H9 (cell line): ENCODE results near the gene C5orf15. TPM values are rescaled to one million over a fixed set of nuclear protein-coding genes. Genes with fewer than 3 reads are reported as not detected.

ENCODE experiments used
- DNase-seq: peaks from one replicate; pipeline ENCODE4 v3.0.0-alpha.2; 2017
- H2AFZ ChIP-seq: one replicate; pipeline ENCODE4 v1.6.1; 2013; ENCODE audit warnings: mild to moderate bottlenecking, low read length, control low read depth, moderate library complexity
- H2AK5ac ChIP-seq: 2 replicates; pipeline ENCODE4 v1.6.1; 2013; ENCODE audit warnings: low read length, control low read depth, mixed read lengths; ENCODE audit not compliant: insufficient read length
- H2BK120ac ChIP-seq: one replicate; pipeline ENCODE4 v1.6.1; 2013; ENCODE audit warnings: low read depth, mild to moderate bottlenecking, low read length, control low read depth, inconsistent platforms; ENCODE audit not compliant: poor library complexity, severe bottlenecking
- H2BK12ac ChIP-seq: 2 replicates; pipeline ENCODE4 v1.6.1; 2013; ENCODE audit warnings: low read length, control low read depth, mixed read lengths, low read depth; ENCODE audit not compliant: insufficient read length
- H2BK15ac ChIP-seq: 2 replicates; pipeline ENCODE4 v1.6.1; 2013; ENCODE audit warnings: low read depth, low read length, control low read depth
- H2BK20ac ChIP-seq: one replicate; pipeline ENCODE4 v1.6.1; 2013; ENCODE audit warnings: low read depth, mild to moderate bottlenecking, low read length, control low read depth, inconsistent platforms; ENCODE audit not compliant: poor library complexity, severe bottlenecking
- H2BK5ac ChIP-seq: 2 replicates; pipeline ENCODE4 v1.6.1; 2013; ENCODE audit warnings: low read length, control low read depth, mixed read lengths; ENCODE audit not compliant: insufficient read length
- H3K14ac ChIP-seq: 2 replicates; pipeline ENCODE4 v1.6.1; 2013; ENCODE audit warnings: low read length, control low read depth; ENCODE audit not compliant: insufficient read depth
- H3K18ac ChIP-seq: 2 replicates; pipeline ENCODE4 v1.6.1; 2013; ENCODE audit warnings: low read depth, mild to moderate bottlenecking, mixed read lengths, low read length, control low read depth; ENCODE audit not compliant: insufficient read length
- H3K23ac ChIP-seq: 2 replicates; pipeline ENCODE4 v1.6.1; 2013; ENCODE audit warnings: low read length, control low read depth, mixed read lengths, low read depth; ENCODE audit not compliant: insufficient read length
- H3K23me2 ChIP-seq: 2 replicates; pipeline ENCODE4 v1.6.1; 2013; ENCODE audit warnings: low read depth, mild to moderate bottlenecking, mixed read lengths, low read length, control low read depth; ENCODE audit not compliant: insufficient read length, poor library complexity, severe bottlenecking
- H3K27ac ChIP-seq: 2 replicates; pipeline ENCODE4 v1.5.1; 2013; ENCODE audit warnings: low read length, control low read depth, mixed read lengths, low read depth; ENCODE audit not compliant: insufficient read length
- H3K27me3 ChIP-seq: 2 replicates; pipeline ENCODE4 v1.6.1; 2013; ENCODE audit warnings: low read length, control low read depth, inconsistent platforms; ENCODE audit not compliant: insufficient read depth
- H3K4ac ChIP-seq: 2 replicates; pipeline ENCODE4 v1.6.1; 2013; ENCODE audit warnings: low read depth, mild to moderate bottlenecking, control low read depth, inconsistent platforms, low read length, moderate library complexity
- H3K4me1 ChIP-seq: 2 replicates; pipeline ENCODE4 v1.6.1; 2013; ENCODE audit warnings: low read length, control low read depth, inconsistent platforms; ENCODE audit not compliant: insufficient read depth
- H3K4me2 ChIP-seq: 2 replicates; pipeline ENCODE4 v1.6.1; 2013; ENCODE audit warnings: low read length, control low read depth, mixed read lengths; ENCODE audit not compliant: insufficient read length, insufficient read depth
- H3K56ac ChIP-seq: 2 replicates; pipeline ENCODE4 v1.6.1; 2013; ENCODE audit warnings: low read depth, mild to moderate bottlenecking, mixed read lengths, low read length, control low read depth; ENCODE audit not compliant: insufficient read length
- H3K79me1 ChIP-seq: 2 replicates; pipeline ENCODE4 v1.6.1; 2013; ENCODE audit warnings: low read depth, mild to moderate bottlenecking, moderate library complexity, low read length, control low read depth, inconsistent platforms; ENCODE audit not compliant: insufficient read depth, poor library complexity, severe bottlenecking
- H3K79me2 ChIP-seq: 2 replicates; pipeline ENCODE4 v1.6.1; 2013; ENCODE audit warnings: low read length, control low read depth, inconsistent platforms; ENCODE audit not compliant: insufficient read depth
- H3K9ac ChIP-seq: 2 replicates; pipeline ENCODE4 v1.6.1; 2013; ENCODE audit warnings: low read length, control low read depth, mixed read lengths; ENCODE audit not compliant: insufficient read length; ENCODE audit errors: extremely low read depth
- H3K9me3 ChIP-seq: one replicate; pipeline ENCODE4 v1.6.1; 2013; ENCODE audit warnings: low read depth, low read length, inconsistent platforms; ENCODE audit not compliant: control insufficient read depth
- H3T11ph ChIP-seq: one replicate; pipeline ENCODE4 v1.6.1; 2013; ENCODE audit warnings: mild to moderate bottlenecking, low read length, control low read depth, inconsistent platforms
- H4K20me1 ChIP-seq: one replicate; pipeline ENCODE4 v1.6.1; 2013; ENCODE audit not compliant: control insufficient read depth, insufficient read length, insufficient read depth
- H4K5ac ChIP-seq: 2 replicates; pipeline ENCODE4 v1.6.1; 2013; ENCODE audit warnings: low read depth, mild to moderate bottlenecking, mixed read lengths, low read length, control low read depth; ENCODE audit not compliant: insufficient read length
- H4K8ac ChIP-seq: replicated peaks from 2 replicates; pipeline ENCODE4 v1.6.1; 2013; ENCODE audit warnings: low read length, control low read depth, mixed read lengths, low read depth; ENCODE audit not compliant: insufficient read length
- H4K91ac ChIP-seq: 2 replicates; pipeline ENCODE4 v1.6.1; 2013; ENCODE audit warnings: low read depth, mild to moderate bottlenecking, moderate library complexity, mixed read lengths, low read length, control low read depth; ENCODE audit not compliant: insufficient read length
- H3K27ac Mint-ChIP-seq, 3 experiments: 2 replicates in 2 of 3; 3 replicates in 1 of 3; pipeline ENCODE4 v1.8.0; 2020 to 2021; ENCODE audit warnings: mixed read lengths in 3 of 3, mild to moderate bottlenecking in 1 of 3, moderate library complexity in 1 of 3
- H3K27me3 Mint-ChIP-seq: 2 replicates; pipeline ENCODE4 v1.8.0; 2021; ENCODE audit warnings: low read depth, mild to moderate bottlenecking, moderate library complexity, mixed read lengths
- H3K36me3 Mint-ChIP-seq, 3 experiments: 2 replicates in 2 of 3; 3 replicates in 1 of 3; pipeline ENCODE4 v1.8.0; 2020 to 2021; ENCODE audit warnings: low read depth in 3 of 3, mixed read lengths in 3 of 3; ENCODE audit not compliant: insufficient read depth in 1 of 3
- H3K4me1 Mint-ChIP-seq, 2 experiments: 2 replicates each; pipeline ENCODE4 v1.8.0; 2020; ENCODE audit warnings: mixed read lengths in 2 of 2
- H3K4me3 Mint-ChIP-seq, 2 experiments: 2 replicates in 1 of 2; 3 replicates in 1 of 2; pipeline ENCODE4 v1.8.0; 2020 to 2021; ENCODE audit warnings: mild to moderate bottlenecking in 2 of 2, mixed read lengths in 2 of 2, moderate library complexity in 1 of 2
- H3K9me3 Mint-ChIP-seq, 2 experiments: 2 replicates in 1 of 2; 3 replicates in 1 of 2; pipeline ENCODE4 v1.8.0; 2020; ENCODE audit warnings: mild to moderate bottlenecking in 2 of 2, mixed read lengths in 2 of 2, moderate library complexity in 1 of 2
- CTCF ChIP-seq: fragments of 200-600 bp; sonication (generic); conservative IDR thresholded peaks from 3 replicates; pipeline ENCODE4 v1.8.0; 2021; ENCODE audit warnings: antibody characterized with exemption, mild to moderate bottlenecking
- WGBS: extraction: QIAGEN DNeasy Blood & Tissue Kit; methylation state at CpG from one replicate; pipeline ENCODE4 v1.1.7; 2013; ENCODE audit warnings: missing lambda C conversion rate, low lambda C conversion rate, mixed read lengths; ENCODE audit not compliant: insufficient read length; ENCODE audit errors: extremely low coverage; 5-methylcytosine and 5-hydroxymethylcytosine counted together
- total RNA-seq: library from RNA; stranded (reverse); gene quantifications from 2 replicates; pipeline ENCODE4 v1.2.1, GENCODE V29; 2021

The C5orf15 gene
- total RNA-seq, 1 experiment from 2014 or later, result 33.4 TPM

DNA sequence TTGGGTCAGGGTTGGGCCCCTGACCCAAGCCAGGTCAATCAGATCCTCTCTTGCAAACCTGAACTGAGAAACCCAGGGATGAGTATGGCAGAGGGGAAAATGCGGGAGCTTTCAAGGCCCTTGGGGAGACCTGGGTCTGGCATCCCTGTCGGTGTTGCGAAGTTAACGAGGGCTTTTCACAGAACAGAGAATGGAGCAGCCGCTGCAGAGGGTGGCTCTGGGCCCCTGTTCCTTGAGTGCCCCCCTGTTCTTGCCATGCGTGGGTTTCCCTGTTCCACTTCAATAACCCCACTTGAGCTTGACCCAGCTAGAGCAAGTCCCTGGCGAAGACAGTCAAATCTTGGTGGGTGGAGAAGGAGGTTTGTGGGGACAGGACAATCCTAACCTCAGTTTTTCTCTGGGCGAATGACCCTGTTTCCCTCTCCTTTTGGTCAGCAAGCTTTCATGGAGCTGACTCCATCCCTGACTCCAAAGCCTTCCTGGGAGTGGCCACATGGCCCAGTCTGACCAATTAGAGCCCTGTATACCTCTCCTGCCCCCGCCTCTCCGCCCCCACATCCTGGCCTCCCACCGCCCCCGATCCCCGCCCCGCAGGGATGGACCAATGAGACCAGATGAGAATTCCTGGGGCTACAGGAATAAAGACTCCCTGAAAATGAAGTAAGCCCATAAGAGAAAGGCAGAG is 39.3 kb upstream of the C5orf15 start:
- no peak overlapping the region for H2BK20ac ChIP-seq
- H2BK5ac ChIP-seq, result no peak overlapping the region
- no peaks in the 10 kb centered on the region for H3K27me3 ChIP-seq
- Mint-ChIP-seq H3K36me3 (peaks cover 0 to 9% (median 1%) of the 10 kb centered on the region in 3 experiments; a peak in 3 of 7 replicates), H3K27ac (peak overlapping the region in 1 of 3 experiments; percentile 70; a peak in 2 of 7 replicates), H3K4me3 (peak overlapping the region in 1 of 2 experiments; percentile 44; a peak in 4 of 5 replicates), H3K9me3 (peaks cover 0 to 2% of the 10 kb centered on the region in 2 experiments; a peak in 1 of 5 replicates), H3K4me1 (peaks cover 26 to 37% of the 10 kb centered on the region in 2 experiments), H3K27me3 (peaks cover 10% of the 10 kb centered on the region)
- no peak overlapping the region for H2AK5ac ChIP-seq
- no peak overlapping the region for H2BK120ac ChIP-seq
- no peak overlapping the region for H4K91ac ChIP-seq
- H3K14ac ChIP-seq, result no peak overlapping the region
- H2BK12ac ChIP-seq, result no peak overlapping the region
- no peak overlapping the region for H3K56ac ChIP-seq
- no peak overlapping the region for H3K18ac ChIP-seq
- no peak overlapping the region for H3K9ac ChIP-seq
- no peaks in the 10 kb centered on the region for H3K9me3 ChIP-seq
- H3K4me1 ChIP-seq, result peaks cover 4% of the 10 kb centered on the region; the same call in 1 of the 2 replicates
- no peak overlapping the region for H3K27ac ChIP-seq
- peak overlapping the region; percentile 11 for H3K4me2 ChIP-seq
- peak; percentile 86 for DNase-seq
- H2BK15ac ChIP-seq, result no peak overlapping the region
- no peak for TF ChIP-seq CTCF
- H3K79me1 ChIP-seq, result no peaks in the 10 kb centered on the region
- no peaks in the 10 kb centered on the region for H4K20me1 ChIP-seq
- no peak overlapping the region for H4K8ac ChIP-seq
- H3T11ph ChIP-seq, result no peak overlapping the region
- H4K5ac ChIP-seq, result no peak overlapping the region
- peaks cover 18% of the 10 kb centered on the region for H3K23me2 ChIP-seq
- no peak overlapping the region for H3K4ac ChIP-seq
- H2AFZ ChIP-seq, result no peak overlapping the region
- H3K23ac ChIP-seq, result no peak overlapping the region
- H3K79me2 ChIP-seq, result peaks cover 11% of the 10 kb centered on the region; the same call in 1 of the 2 replicates
- WGBS, result no CpG with 5 or more reads among the region's 14 CpGs
